DND-41 (cell line): ENCODE data around the gene SELENOS.
A peak's percentile ranks its signal among the peaks of the same experiment; 100 is the strongest.

Experiments
- CTCF ChIP-seq: IDR thresholded peaks from 2 replicates; pipeline ENCODE4 v1.5.1; 2012; ENCODE audit warnings: borderline replicate concordance, low read length, moderate library complexity, mild to moderate bottlenecking; ENCODE audit not compliant: poor library complexity, severe bottlenecking; ENCODE audit errors: extremely low read depth
- EZH2 ChIP-seq: IDR thresholded peaks from 3 replicates; pipeline ENCODE4 v1.6.1; 2012; ENCODE audit warnings: borderline replicate concordance, low read depth, mild to moderate bottlenecking, moderate library complexity, low read length, inconsistent platforms; ENCODE audit not compliant: severe bottlenecking

DNA sequence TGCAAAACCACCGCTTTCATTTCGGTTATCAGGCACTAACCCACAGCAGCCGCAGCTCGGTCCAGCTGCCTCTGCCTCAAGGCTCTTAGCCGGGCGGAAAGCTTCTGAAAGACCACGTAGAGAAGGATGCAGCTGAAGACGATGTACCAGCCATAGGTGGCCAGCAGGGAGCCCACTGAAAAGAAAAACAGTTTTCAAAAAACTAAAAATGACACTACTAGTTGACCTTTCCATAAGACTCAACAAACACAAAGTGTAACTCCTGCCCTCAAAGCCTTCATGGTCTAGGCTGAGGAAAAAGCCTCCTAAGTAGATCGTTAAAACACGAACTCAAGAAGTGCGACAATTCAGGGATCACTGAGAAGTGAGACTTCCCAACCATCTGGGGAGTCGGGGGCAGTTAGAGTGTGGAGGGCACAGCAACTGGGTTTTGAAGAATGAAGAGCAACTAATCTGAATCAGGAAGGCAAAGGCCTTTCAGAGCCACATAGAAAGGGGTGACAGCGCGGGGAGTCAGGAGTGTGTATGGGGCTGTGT lies 716 bp downstream of the SELENOS start:
- TF ChIP-seq CTCF (peak; percentile 31), EZH2 (no peak)
